ENCODE measurements around the gene FEM1B.

FEM1B gene

DNA sequence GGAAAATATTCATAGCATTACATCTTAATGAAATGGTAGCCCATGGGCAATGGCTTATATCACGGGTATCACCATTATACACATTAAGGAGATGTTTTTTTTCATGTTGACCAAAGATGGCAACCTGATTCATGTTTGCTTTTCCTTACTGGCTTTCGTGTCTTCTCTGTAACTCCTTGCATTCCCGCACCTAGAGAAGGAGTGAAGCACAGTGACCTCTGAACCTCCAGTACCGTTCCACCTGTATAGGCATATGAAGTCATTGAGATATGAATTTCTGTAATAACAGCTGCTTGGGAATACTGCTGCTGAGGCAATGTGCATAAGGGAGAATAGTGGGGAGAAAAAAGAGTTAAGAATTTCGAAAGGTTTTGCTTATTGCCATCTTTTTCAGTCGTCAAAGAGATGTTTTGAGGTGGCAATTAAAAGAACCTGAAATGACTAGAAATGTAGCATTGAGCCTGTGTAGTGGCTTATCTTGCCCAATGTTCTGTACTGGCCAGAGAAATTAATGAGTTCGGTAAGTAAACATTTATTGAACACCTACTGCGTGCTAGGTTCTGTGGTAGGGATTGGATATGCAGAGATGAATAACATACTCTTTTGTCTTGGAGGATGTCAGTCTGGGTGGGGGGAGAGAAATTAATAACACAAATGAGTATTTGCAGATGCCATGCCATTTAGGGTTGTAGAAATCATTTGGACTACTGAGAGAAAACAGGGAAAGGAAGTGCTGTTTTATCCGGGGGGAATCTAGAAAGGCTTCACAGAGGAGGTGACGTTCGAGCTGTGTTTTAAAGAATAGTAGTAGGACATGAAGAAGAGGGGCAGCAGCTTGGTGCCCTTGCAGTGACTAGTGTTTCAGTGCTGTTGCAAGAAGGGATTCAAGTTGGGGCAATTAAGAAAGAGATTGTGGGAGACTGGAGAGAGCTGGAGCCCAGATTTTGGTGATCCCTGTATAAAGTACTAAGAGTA lies 2.5 kb downstream of the FEM1B start:
- H3K36me3 ChIP-seq (replicated peaks; ENCODE audit: insufficient read depth, low read length) = peaks cover 2% of the 10 kb centered on the region; the same call in 1 of the 2 replicates
- peaks cover 100% of the 10 kb centered on the region for H3K79me2 ChIP-seq (ENCODE audit: low read length)
- H3K27me3 ChIP-seq (replicated peaks; ENCODE audit: insufficient read depth, low read length) = no peaks in the 10 kb centered on the region
- H3K4me3 ChIP-seq (ENCODE audit: low read length) = peak overlapping the region; percentile 84
- DNase-seq = no peak
- H3K9me2 ChIP-seq (replicated peaks; ENCODE audit: insufficient read depth, low read length) = no peaks in the 10 kb centered on the region
- H3K27ac ChIP-seq (ENCODE audit: low read length) = peak overlapping the region; percentile 93
- no peaks in the 10 kb centered on the region for H4K20me1 ChIP-seq (ENCODE audit: insufficient read depth, low read length)
- peaks cover 18% of the 10 kb centered on the region; the same call in 1 of the 2 replicates for H3K4me1 ChIP-seq (ENCODE audit: low read length)
- H3K9me3 ChIP-seq (replicated peaks; ENCODE audit: insufficient read depth, low read length) = no peaks in the 10 kb centered on the region
- peak overlapping the region; percentile 93 for H3K9ac ChIP-seq (ENCODE audit: low read length)
- peaks cover 59% of the 10 kb centered on the region for H3F3A ChIP-seq (ENCODE audit: insufficient read depth, low read length)
- H2AFZ ChIP-seq (ENCODE audit: low read length) = no peak overlapping the region
- no peak for TF ChIP-seq EZH2phosphoT487 (IDR thresholded peaks at IDR 0.05; ENCODE audit: low read length)
- TF ChIP-seq EZH2 (optimal IDR thresholded peaks at IDR 0.05; ENCODE audit: low read depth, low read length) = no peak
- TF ChIP-seq, protein P1, sequence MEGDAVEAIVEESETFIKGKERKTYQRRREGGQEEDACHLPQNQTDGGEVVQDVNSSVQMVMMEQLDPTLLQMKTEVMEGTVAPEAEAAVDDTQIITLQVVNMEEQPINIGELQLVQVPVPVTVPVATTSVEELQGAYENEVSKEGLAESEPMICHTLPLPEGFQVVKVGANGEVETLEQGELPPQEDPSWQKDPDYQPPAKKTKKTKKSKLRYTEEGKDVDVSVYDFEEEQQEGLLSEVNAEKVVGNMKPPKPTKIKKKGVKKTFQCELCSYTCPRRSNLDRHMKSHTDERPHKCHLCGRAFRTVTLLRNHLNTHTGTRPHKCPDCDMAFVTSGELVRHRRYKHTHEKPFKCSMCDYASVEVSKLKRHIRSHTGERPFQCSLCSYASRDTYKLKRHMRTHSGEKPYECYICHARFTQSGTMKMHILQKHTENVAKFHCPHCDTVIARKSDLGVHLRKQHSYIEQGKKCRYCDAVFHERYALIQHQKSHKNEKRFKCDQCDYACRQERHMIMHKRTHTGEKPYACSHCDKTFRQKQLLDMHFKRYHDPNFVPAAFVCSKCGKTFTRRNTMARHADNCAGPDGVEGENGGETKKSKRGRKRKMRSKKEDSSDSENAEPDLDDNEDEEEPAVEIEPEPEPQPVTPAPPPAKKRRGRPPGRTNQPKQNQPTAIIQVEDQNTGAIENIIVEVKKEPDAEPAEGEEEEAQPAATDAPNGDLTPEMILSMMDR (IDR thresholded peaks at IDR 0.05; ENCODE audit: low read length) = no peak
- peak overlapping the region; percentile 98 for H3K4me2 ChIP-seq (ENCODE audit: low read depth, low read length)

DNA sequence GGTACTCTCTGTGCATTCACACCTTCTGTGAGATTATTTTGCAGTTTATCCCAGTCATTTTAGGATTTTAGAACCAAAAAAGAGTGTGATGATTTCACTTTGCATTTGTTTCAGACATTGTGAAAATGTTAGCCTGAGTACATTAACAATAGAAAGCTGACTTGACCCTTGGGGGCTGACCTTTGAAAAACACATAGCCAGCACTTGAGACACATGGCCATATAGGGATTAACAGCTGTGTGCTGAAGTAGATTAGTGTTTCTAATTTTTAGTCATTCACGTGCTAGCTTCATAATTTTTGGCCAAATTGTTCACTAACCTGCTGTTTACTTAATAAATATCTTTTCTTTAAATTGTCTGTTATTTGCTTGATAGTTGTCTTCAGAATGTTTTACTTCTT lies 3.5 kb downstream of the FEM1B start:
- Histone ChIP-seq H3K27me3 (replicated peaks; ENCODE audit: insufficient read depth, low read length) (no peaks in the 10 kb centered on the region), H3K27ac (ENCODE audit: low read length) (peak overlapping the region; percentile 93), H3K79me2 (ENCODE audit: low read length) (peaks cover 100% of the 10 kb centered on the region), H4K20me1 (ENCODE audit: insufficient read depth, low read length) (no peaks in the 10 kb centered on the region), H3K9me2 (replicated peaks; ENCODE audit: insufficient read depth, low read length) (no peaks in the 10 kb centered on the region), H3K9me3 (replicated peaks; ENCODE audit: insufficient read depth, low read length) (no peaks in the 10 kb centered on the region), H3K9ac (ENCODE audit: low read length) (peak overlapping the region; percentile 93), H3K36me3 (replicated peaks; ENCODE audit: insufficient read depth, low read length) (peaks cover 4% of the 10 kb centered on the region; the same call in 1 of the 2 replicates), H3F3A (ENCODE audit: insufficient read depth, low read length) (peaks cover 64% of the 10 kb centered on the region), H2AFZ (ENCODE audit: low read length) (no peak overlapping the region), H3K4me3 (ENCODE audit: low read length) (peak overlapping the region; percentile 84), H3K4me2 (ENCODE audit: low read depth, low read length) (peak overlapping the region; percentile 98), H3K4me1 (ENCODE audit: low read length) (peaks cover 21% of the 10 kb centered on the region; the same call in 1 of the 2 replicates)
- DNase-seq = peak; percentile 75
- TF ChIP-seq, protein P1 (IDR thresholded peaks at IDR 0.05; ENCODE audit: low read length) = no peak
- no peak for TF ChIP-seq EZH2phosphoT487 (IDR thresholded peaks at IDR 0.05; ENCODE audit: low read length)
- no peak for TF ChIP-seq EZH2 (optimal IDR thresholded peaks at IDR 0.05; ENCODE audit: low read depth, low read length)

DNA sequence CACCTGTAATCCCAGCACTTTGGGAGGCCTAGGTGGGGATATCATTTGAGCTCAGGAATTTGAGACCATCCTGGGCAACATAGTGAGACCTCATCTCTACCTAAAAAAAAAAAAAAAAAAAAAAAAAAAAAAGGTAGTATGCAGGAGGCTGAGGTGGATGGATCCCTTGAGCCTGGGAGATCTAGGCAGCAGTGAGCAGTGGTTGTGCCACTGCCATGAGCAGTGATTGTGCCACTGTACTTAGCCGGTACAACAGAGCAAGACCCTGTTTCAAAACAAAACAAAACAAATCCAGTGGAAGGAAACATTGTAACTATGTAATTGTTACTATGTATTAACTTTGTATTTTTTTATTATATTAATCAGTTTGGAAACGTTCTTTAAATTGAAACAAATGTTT lies 5.9 kb downstream of the FEM1B start:
- H3K9ac ChIP-seq (ENCODE audit: low read length) = peak overlapping the region; percentile 93
- H3K4me3 ChIP-seq (ENCODE audit: low read length) = peak overlapping the region; percentile 84; the same call in 1 of the 2 replicates
- peaks cover 65% of the 10 kb centered on the region for H3F3A ChIP-seq (ENCODE audit: insufficient read depth, low read length)
- DNase-seq = no peak
- H2AFZ ChIP-seq (ENCODE audit: low read length) = no peak overlapping the region
- H3K9me2 ChIP-seq (replicated peaks; ENCODE audit: insufficient read depth, low read length) = no peaks in the 10 kb centered on the region
- H3K4me1 ChIP-seq (ENCODE audit: low read length) = peaks cover 23% of the 10 kb centered on the region; the same call in 1 of the 2 replicates
- no peaks in the 10 kb centered on the region for H3K9me3 ChIP-seq (replicated peaks; ENCODE audit: insufficient read depth, low read length)
- H3K79me2 ChIP-seq (ENCODE audit: low read length) = peaks cover 100% of the 10 kb centered on the region
- H4K20me1 ChIP-seq (ENCODE audit: insufficient read depth, low read length) = no peaks in the 10 kb centered on the region
- H3K27ac ChIP-seq (ENCODE audit: low read length) = peak overlapping the region; percentile 93; the same call in 1 of the 2 replicates
- peaks cover 13% of the 10 kb centered on the region; the same call in 1 of the 2 replicates for H3K36me3 ChIP-seq (replicated peaks; ENCODE audit: insufficient read depth, low read length)
- H3K4me2 ChIP-seq (ENCODE audit: low read depth, low read length) = peak overlapping the region; percentile 98
- TF ChIP-seq EZH2phosphoT487 (IDR thresholded peaks at IDR 0.05; ENCODE audit: low read length) (no peak), EZH2 (optimal IDR thresholded peaks at IDR 0.05; ENCODE audit: low read depth, low read length) (no peak)
- TF ChIP-seq, protein P1 (IDR thresholded peaks at IDR 0.05; ENCODE audit: low read length) = no peak
- no peaks in the 10 kb centered on the region for H3K27me3 ChIP-seq (replicated peaks; ENCODE audit: insufficient read depth, low read length)

All from MM.1S (cell line).